HG03097 (cell line): ENCODE measurements around the gene CAMTA1.

Experiments
- ATAC-seq: cut with Tn5 transposase; IDR thresholded peaks from one replicate; pipeline ENCODE4 v1.9.1; 2021; ENCODE audit not compliant: unreplicated experiment, low FRiP score

Gene CAMTA1

GRCh38 chr1:7643530-7643929 lies 858.3 kb downstream of the CAMTA1 start:
- no peak for ATAC-seq

GRCh38 chr1:7644086-7644485 lies 858.8 kb downstream of the CAMTA1 start:
- no peak for ATAC-seq

DNA sequence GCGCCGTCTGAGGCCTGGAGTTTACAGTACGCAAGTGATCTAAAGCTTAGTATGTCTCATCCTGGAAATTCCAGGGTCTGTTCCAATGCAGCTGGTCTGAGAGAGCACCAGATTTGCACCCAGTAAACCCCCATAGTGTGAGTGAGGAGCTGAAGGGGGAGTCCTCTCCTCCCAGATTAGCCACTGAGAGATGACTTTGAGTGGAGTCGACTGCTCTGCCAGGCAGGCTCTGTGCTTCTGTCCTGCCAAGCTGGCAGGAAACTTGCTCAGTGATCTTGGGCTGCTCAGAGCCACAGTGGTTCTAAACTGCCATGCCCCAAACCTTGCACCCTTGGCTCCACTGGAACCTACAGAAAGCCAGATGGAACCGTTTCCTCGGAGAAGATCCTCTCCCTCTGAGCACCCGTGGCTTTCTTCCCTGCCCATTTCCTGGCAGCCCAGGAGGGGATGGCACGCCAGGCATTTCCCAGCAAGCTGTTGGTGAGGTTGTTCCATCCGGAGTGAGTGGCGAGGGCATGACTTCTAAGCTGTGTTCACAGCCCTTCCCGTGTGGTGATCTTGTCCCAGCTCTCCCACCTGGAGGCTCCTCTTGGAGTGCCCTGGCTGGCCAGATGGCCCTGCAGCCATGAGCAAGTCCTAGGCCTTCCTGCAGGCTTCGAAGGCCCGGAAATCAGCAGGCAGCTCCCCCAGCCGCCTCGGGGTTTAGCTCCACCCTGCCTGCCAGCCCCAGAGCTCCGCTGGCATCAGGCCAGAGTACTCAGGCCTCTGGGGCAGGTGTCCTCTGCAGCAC lies 859.9 kb downstream of the CAMTA1 start:
- ATAC-seq: no peak

DNA sequence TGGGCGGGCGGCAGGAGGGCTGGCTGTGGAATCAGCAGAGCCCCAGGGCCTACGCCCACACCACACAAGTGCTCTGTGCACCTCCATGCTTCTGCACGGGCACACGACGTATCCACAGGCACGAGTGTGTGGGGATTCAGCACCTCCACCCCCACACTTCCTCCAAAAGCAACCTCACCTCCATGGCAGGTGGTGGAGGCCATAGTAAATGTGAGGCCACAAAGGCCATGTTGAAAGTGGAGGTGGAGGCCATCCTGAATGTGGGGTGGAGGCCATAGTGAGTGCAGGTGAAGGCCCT lies 860.4 kb downstream of the CAMTA1 start:
- no peak for ATAC-seq

DNA sequence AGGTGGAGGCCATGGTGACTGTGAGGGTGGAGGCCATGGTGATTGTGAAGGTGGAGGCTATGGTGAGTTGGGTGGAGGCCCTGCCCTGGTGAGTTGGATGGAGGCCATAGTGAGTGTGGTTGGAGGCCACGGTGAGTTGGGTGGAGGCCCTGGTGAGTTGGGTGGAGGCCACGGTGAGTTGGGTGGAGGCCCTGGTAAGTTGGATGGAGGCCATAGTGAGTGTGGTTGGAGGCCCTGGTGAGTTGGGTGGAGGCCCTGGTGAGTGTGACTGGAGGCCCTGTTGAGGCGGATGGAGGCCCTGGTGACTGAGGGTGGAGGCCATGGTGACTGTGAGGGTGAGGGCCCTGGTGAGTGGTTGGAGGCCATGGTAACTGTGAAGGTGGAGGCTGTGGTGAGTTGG lies 860.9 kb downstream of the CAMTA1 start:
- no peak for ATAC-seq

DNA sequence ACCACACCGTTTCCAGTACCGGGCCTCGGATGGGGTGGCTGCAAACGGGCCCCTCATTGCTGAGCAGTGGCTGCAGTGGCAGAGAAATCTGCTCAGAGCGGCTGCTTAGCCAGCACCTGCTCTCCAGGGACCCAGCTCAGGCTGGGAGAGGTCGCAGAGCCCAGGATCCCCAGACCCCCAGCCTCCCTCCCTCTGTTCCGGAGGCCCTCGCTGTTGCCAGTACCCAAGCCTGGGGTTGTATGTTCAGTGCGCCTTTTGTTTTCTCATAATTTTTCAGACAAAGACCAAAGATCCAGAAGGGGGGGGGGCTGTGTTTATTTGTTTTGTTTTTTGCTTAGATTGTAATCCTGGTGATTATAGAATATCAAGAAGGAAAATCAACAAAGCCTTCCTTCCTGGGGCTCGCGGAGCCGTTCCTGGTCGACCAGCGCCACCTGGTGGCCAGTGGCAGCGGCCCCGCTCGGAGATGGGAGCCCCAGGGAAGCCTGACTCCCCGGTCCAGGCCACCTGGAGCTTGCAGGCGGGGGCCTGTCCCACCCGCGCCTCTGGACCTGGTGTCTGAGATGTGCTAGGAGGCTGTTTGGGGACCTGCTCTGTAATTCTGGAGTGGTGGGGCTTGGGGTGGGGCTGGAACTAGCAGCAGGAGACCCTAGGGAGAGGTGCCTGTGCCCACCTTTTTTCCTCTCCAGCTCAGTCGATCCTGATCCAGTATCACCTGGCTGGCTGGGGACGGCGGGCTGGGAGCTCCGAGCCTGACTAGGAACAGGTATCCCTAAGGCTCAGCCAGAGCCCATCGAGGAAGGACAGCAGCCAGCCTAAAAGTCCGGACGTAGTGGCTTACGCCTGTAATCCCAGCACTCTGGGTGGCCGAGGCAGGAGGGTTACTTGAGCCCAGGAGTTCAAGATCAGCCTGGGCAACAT lies 862.0 kb downstream of the CAMTA1 start:
- ATAC-seq: no peak

DNA sequence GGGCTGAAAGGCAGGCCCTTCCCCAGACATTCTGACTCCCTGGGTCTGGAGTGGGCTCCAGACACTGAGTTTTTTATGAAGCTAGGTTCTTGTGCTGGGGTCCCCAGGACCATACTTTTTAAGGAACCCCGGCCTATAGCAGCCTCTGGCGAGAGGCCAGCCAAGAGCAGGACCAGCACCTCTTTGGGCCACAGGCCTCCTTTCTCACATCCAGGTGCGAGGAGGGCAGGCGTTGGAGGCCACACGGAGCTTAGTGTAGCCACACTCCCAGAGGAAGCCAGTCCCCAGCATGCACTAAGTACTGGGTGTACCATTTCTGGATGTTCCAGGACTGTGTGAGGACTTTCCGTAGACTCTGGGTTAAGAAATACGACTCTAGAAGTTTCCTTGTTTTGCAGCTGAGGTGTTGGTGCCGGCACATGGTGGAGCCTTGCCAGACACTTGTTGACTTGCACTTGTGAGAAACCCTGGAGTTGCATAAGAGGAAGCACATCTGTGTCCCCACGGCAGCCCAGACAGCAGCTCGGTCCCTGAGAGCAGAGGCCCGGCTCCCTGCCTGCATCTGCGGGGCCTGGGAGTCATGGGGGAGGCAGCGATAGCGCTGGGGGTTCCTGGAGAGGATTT lies 863.6 kb downstream of the CAMTA1 start:
- no peak for ATAC-seq

DNA sequence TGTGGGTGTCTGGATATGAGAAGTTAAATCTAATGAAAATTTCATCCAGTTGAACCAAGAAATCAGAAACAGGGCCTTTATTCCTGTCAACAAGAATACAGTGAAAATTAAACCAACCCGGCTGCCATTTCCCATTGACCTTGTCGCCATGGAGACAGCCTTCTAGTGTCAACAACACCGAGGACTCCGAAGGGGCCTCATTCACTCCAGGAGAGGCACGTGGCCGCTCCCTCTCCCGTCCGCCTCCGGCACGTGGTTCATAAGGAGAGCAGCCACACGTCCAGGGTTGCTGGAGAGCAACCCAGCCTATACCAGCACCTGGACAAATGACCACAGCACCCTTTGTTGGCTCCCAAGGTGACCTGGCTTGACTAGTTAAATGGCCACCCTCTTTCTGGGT lies 865.5 kb downstream of the CAMTA1 start:
- ATAC-seq: no peak

DNA sequence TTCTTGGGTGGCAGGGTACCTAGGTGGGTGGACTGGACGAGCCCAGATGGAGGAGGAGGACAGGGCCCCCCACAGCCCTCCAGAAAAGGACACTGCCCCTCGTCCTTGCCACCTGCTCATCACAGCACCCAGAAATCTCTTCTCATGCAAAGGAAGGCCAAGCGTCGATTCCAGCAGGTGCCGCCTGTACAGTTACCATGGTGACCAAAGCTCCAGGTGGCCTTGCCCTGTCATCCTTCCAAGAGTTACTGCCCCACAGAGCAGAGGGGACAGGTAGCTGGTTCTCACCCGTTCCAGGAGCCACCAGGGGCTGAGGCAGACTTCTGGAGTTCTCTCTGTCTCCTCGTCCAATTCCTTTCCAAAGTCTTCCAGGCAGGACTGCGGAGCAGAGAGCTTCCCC lies 865.9 kb downstream of the CAMTA1 start:
- no peak for ATAC-seq

DNA sequence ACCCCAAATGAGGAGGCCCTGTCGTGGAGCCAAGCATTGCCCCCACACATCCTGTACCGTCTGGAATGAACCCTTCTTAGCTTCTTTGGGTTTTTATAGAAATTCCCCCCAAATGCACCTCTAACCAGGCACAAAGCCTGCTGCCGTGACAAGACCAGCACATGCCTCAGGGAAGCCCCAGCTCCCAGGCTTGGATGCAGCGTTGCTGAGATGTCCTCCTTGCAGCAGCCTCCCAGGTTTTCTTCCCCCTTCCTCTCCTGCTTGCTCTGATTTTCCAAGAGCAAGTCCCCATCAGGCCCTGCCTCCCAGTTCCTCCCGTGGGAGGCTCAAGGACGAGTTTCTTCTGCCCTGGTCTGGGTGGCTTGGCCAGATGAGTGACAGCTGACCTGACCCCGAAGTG lies 866.8 kb downstream of the CAMTA1 start:
- no peak for ATAC-seq

DNA sequence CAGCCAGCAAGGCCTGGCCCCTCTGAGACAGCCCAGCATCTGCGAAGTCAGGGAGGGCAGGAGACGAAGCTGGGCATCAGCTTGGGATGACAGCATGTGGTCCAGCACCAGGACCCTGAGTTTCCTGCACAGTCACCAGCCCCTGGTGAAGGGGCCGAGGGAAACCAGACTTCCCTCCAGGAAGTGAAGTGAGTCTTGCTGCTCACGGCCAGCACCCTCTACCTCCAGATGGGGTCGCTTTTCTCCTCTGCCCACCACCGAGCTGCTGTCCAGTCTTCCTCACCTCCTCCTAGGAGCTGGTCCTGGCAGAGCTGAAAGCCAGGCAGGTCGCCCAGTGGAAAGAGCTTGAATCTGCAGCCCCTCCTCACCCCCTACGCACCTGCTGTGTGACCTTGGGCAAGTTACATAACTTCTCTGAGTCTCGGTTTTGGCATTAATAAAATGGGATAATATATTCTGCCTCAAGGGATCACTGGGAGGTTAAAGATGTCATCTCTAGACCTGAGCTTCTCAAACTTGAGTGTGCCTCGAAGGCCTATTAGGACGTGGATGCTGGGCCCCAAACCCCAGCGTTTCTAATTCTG lies 867.4 kb downstream of the CAMTA1 start:
- ATAC-seq: no peak

DNA sequence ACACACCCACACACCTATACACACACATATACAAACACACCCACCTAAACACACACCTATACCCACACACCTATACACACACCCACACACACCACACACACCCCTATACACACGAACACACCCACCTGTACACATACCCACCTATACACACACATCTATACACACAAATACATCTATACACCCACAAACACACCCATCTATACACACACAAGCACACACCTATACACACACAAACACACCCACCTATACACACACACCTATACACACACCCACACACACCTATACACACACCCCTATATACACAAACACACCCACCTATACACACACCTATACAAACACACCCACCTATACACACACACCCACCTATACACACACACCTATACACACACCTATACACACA lies 869.5 kb downstream of the CAMTA1 start:
- no peak for ATAC-seq

GRCh38 chr1:7655354-7655753 lies 870.1 kb downstream of the CAMTA1 start:
- no peak for ATAC-seq

- no peak for ATAC-seq
Measured at GRCh38 chr1:7656557-7657215, 871.4 kb downstream of the CAMTA1 start.

- ATAC-seq: no peak
Measured at GRCh38 chr1:7657287-7658016, 872.2 kb downstream of the CAMTA1 start.

DNA sequence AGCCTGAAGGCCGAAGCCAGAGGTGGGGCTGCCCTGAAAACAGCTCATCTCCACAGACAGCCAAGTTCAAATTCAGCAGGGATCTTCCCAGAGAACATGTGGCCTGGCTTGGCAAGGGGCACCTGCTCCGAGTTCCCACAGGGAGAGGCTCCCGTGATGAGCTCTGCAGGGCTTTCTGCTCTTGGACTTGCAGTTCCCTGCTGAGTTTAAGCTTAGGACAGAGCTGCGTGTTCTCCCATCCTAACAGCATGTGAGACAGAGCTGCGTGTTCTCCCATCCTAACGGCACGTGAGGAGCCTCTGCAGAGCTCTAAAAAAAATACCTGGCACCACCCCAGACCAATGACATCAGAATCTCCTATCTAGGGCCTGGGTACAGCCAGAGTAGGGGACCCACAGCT lies 872.8 kb downstream of the CAMTA1 start:
- no peak for ATAC-seq

DNA sequence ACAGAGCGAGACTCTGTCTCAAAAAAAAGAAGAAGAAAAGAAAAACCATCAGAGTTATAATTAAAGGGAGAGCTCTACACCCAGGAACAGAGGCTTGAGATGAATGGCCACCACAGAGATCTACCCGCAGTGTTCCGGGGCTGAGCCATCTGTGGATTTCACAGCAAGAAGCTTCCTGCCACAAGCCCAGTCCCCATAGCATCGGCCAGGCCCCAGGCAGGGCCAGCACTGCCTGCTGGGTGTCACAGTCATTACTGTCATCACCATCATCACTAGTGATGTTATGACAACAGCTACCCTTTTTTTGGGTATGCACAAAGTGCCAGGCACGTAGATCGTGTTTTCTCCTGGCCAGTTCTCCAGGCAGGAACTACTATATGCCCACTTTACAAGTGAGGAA lies 874.3 kb downstream of the CAMTA1 start:
- no peak for ATAC-seq

DNA sequence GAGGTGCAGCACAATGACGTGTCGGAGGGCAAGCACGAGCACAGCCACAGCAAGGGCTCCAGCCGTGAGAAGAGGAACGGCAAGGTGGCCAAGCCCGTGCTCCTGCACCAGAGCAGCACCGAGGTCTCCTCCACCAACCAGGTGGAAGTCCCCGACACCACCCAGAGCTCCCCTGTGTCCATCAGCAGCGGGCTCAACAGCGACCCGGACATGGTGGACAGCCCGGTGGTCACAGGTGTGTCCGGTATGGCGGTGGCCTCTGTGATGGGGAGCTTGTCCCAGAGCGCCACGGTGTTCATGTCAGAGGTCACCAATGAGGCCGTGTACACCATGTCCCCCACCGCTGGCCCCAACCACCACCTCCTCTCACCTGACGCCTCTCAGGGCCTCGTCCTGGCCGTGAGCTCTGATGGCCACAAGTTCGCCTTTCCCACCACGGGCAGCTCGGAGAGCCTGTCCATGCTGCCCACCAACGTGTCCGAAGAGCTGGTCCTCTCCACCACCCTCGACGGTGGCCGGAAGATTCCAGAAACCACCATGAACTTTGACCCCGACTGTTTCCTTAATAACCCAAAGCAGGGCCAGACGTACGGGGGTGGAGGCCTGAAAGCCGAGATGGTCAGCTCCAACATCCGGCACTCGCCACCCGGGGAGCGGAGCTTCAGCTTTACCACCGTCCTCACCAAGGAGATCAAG lies 878.3 kb downstream of the CAMTA1 start:
- no peak for ATAC-seq

GRCh38 chr1:7664147-7664892 lies 879.1 kb downstream of the CAMTA1 start:
- ATAC-seq: no peak
